HG02571 (cell line): ENCODE results near the gene ATAD3B.

ENCODE experiments used
- ATAC-seq: cut with Tn5 transposase; IDR thresholded peaks from one replicate; pipeline ENCODE4 v1.9.1; 2021; ENCODE audit warnings: mild to moderate bottlenecking, moderate library complexity; ENCODE audit not compliant: unreplicated experiment

The ATAD3B gene

GRCh38 chr1:1542766-1543705 is 71.5 kb downstream of the ATAD3B start:
- ATAC-seq = no peak

DNA sequence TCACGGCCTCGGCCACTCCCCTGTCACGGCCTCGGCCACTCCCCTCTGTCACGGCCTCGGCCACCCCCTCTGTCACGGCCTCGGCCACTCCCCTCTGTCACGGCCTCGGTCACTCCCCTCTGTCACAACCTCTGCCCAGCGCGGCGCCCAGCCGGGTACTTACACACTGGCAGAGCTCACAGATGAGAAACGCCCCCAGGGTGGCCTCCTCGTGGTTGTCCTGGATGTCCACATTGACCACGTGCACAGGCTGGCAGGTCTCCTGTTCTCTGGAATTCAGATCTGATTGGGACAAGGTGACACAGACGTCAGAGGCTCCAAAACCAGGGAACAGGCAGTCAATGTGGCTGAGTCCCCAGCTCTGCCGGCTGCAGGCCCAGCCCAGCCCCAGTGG is 72.1 kb downstream of the ATAD3B start:
- ATAC-seq = no peak

GRCh38 chr1:1544544-1544943 is 73.0 kb downstream of the ATAD3B start:
- no peak for ATAC-seq
